ENCODE results near the gene SORCS2.

- TF ChIP-seq CTCF (conservative IDR thresholded peaks at IDR 0.05; ENCODE audit: low read depth, low read length): no peak
- no peak for TF ChIP-seq EZH2 (IDR thresholded peaks at IDR 0.05; ENCODE audit: low read length, unreplicated experiment)
These were observed 544.3 kb downstream of the SORCS2 start for GRCh38 chr4:7736436-7737267.

Data from PC-3 (cell line).